H1 (cell line): ENCODE measurements around the gene ZNF683. TPM values are rescaled to one million over a fixed set of nuclear protein-coding genes. Genes with fewer than 3 reads are reported as not detected.
A peak's percentile ranks its signal among the peaks of the same experiment; 100 is the strongest.

ENCODE experiments used
- CTCF ChIA-PET: fragments of 300-600 bp; sonication (Branson Sonifier 250); formaldehyde crosslinking; loops from one replicate; lab custom pipeline; 2021; ENCODE audit not compliant: partially characterized antibody; lab: Charles Lee
- POLR2A ChIA-PET: fragments of 300-600 bp; sonication (Branson Sonifier 250); formaldehyde crosslinking; loops from one replicate; lab custom pipeline; 2021; ENCODE audit warnings: inconsistent platforms; ENCODE audit not compliant: partially characterized antibody; lab: Charles Lee
- DNase-seq, 2 experiments: peaks; one replicate each; pipeline versions ENCODE4 v3.0.0 to v3.0.0-alpha.2; 2010 to 2022; ENCODE audit warnings: low spot score in 2 of 2, low read depth in 1 of 2, mixed read lengths in 1 of 2
- FAIRE-seq: peaks from 2 replicates; lab custom pipeline; 2011; peaks lifted over from hg19 to GRCh38; lab: Jason Lieb, UNC
- H2AFZ ChIP-seq: 2 replicates; pipeline ENCODE4 v1.8.1; 2012; ENCODE audit warnings: low read length, inconsistent platforms
- H2AK5ac ChIP-seq: 2 replicates; pipeline ENCODE4 v1.6.1; 2013; ENCODE audit warnings: low read depth, low read length
- H2BK120ac ChIP-seq: replicated peaks from 2 replicates; pipeline ENCODE3; 2013; ENCODE audit warnings: low read depth, low read length, inconsistent platforms
- H2BK12ac ChIP-seq: 2 replicates; pipeline ENCODE4 v1.6.1; 2013; ENCODE audit warnings: low read depth, low read length
- H2BK15ac ChIP-seq: 2 replicates; pipeline ENCODE4 v1.6.1; 2013; ENCODE audit warnings: low read length
- H2BK20ac ChIP-seq: 2 replicates; pipeline ENCODE4 v1.6.1; 2013; ENCODE audit warnings: low read length
- H2BK5ac ChIP-seq: 2 replicates; pipeline ENCODE4 v1.6.1; 2013; ENCODE audit warnings: low read depth, low read length
- H3K14ac ChIP-seq: 2 replicates; pipeline ENCODE4 v1.6.1; 2013; ENCODE audit warnings: inconsistent platforms; ENCODE audit not compliant: insufficient read length
- H3K18ac ChIP-seq: 2 replicates; pipeline ENCODE4 v1.6.1; 2013; ENCODE audit warnings: low read length; ENCODE audit errors: extremely low read depth
- H3K23ac ChIP-seq: 2 replicates; pipeline ENCODE4 v1.6.1; 2013; ENCODE audit warnings: inconsistent platforms; ENCODE audit not compliant: insufficient read length
- H3K23me2 ChIP-seq: 2 replicates; pipeline ENCODE4 v1.6.1; 2013; ENCODE audit warnings: low read depth, low read length
- H3K27ac ChIP-seq: 2 replicates; pipeline ENCODE4 v1.6.1; 2011; ENCODE audit warnings: low read depth, low read length, inconsistent platforms
- H3K27me3 ChIP-seq, 4 experiments: replicated peaks in 1 of 4; 1 replicate in 1 of 4; 2 replicates in 3 of 4; pipeline versions ENCODE4 v1.6.1 to v1.8.1; 2011 to 2013; ENCODE audit warnings: low read length in 3 of 4, mild to moderate bottlenecking in 3 of 4, inconsistent platforms in 2 of 4, mixed read lengths in 2 of 4, moderate library complexity in 1 of 4; ENCODE audit not compliant: control insufficient read depth in 3 of 4, insufficient read depth in 3 of 4; ENCODE audit errors: extremely low read depth in 1 of 4
- H3K36me3 ChIP-seq, 4 experiments: 2 replicates each; pipeline versions ENCODE4 v1.6.1 to v1.8.1; 2011 to 2013; ENCODE audit warnings: mild to moderate bottlenecking in 4 of 4, low read length in 3 of 4, moderate library complexity in 2 of 4, control low read depth in 1 of 4, inconsistent platforms in 1 of 4; ENCODE audit not compliant: insufficient read depth in 4 of 4, control insufficient read depth in 2 of 4
- H3K4ac ChIP-seq: replicated peaks from 2 replicates; pipeline ENCODE3; 2013; ENCODE audit warnings: low read length, low read depth, mixed read lengths, inconsistent platforms; ENCODE audit not compliant: insufficient read length
- H3K4me1 ChIP-seq, 4 experiments: replicated peaks in 1 of 4; 1 replicate in 1 of 4; 2 replicates in 3 of 4; pipeline versions ENCODE4 v1.6.1 to v1.8.1; 2011 to 2013; ENCODE audit warnings: low read length in 3 of 4, inconsistent platforms in 2 of 4, mixed read lengths in 1 of 4; ENCODE audit not compliant: insufficient read depth in 4 of 4, control insufficient read depth in 3 of 4
- H3K4me2 ChIP-seq, 2 experiments: 2 replicates each; pipeline versions ENCODE4 v1.6.1 to v1.8.1; 2011 to 2013; ENCODE audit warnings: low read depth in 2 of 2, low read length in 2 of 2, control low read depth in 1 of 2, inconsistent platforms in 1 of 2, mild to moderate bottlenecking in 1 of 2; ENCODE audit not compliant: insufficient read depth in 1 of 2
- H3K4me3 ChIP-seq, 4 experiments: fragments of 200-600, 300-600 bp in 1 of 4; sonication (generic), shearing (Covaris generic), sonication (Bioruptor Twin) in 1 of 4; 2 replicates each; pipeline versions ENCODE4 v1.5.1 to v1.8.1; 2011 to 2016; ENCODE audit warnings: low read length in 4 of 4, low read depth in 3 of 4, control low read depth in 2 of 4, inconsistent platforms in 2 of 4, mild to moderate bottlenecking in 2 of 4, mixed read lengths in 1 of 4, moderate library complexity in 1 of 4; ENCODE audit not compliant: insufficient read depth in 2 of 4; ENCODE audit errors: extremely low read depth in 1 of 4
- H3K56ac ChIP-seq: replicated peaks from 2 replicates; pipeline ENCODE3; 2013; ENCODE audit warnings: low read depth, mild to moderate bottlenecking, mixed read lengths, low read length, inconsistent platforms; ENCODE audit not compliant: insufficient read length
- H3K79me1 ChIP-seq: 2 replicates; pipeline ENCODE4 v1.6.1; 2013; ENCODE audit warnings: low read depth, low read length, control low read depth
- H3K79me2 ChIP-seq, 2 experiments: 2 replicates each; pipeline versions ENCODE4 v1.6.1 to v1.8.1; 2012 to 2013; ENCODE audit warnings: low read length in 2 of 2, mild to moderate bottlenecking in 2 of 2, inconsistent platforms in 1 of 2; ENCODE audit not compliant: insufficient read depth in 2 of 2, control insufficient read depth in 1 of 2
- H3K9ac ChIP-seq, 4 experiments: replicated peaks in 1 of 4; 1 replicate in 1 of 4; 2 replicates in 3 of 4; pipeline versions ENCODE4 v1.6.1 to v1.8.1; 2011 to 2013; ENCODE audit warnings: low read depth in 3 of 4, low read length in 3 of 4, control low read depth in 2 of 4, mild to moderate bottlenecking in 2 of 4, moderate library complexity in 2 of 4, inconsistent platforms in 1 of 4; ENCODE audit errors: extremely low read depth in 1 of 4
- H3K9me3 ChIP-seq, 2 experiments: 2 replicates each; pipeline versions ENCODE4 v1.6.1 to v1.8.1; 2012 to 2013; ENCODE audit warnings: mild to moderate bottlenecking in 2 of 2, moderate library complexity in 2 of 2, control low read depth in 1 of 2, inconsistent platforms in 1 of 2, low read depth in 1 of 2, low read length in 1 of 2, mixed read lengths in 1 of 2; ENCODE audit not compliant: insufficient read depth in 2 of 2
- H4K20me1 ChIP-seq, 2 experiments: replicated peaks in 1 of 2; 2 replicates each; pipeline versions ENCODE3 to v1.8.1; 2011 to 2013; ENCODE audit warnings: inconsistent platforms in 2 of 2, low read length in 2 of 2, mild to moderate bottlenecking in 1 of 2; ENCODE audit not compliant: insufficient read depth in 2 of 2, control insufficient read depth in 1 of 2
- H4K5ac ChIP-seq: 2 replicates; pipeline ENCODE4 v1.6.1; 2013; ENCODE audit warnings: low read length, low read depth, mixed read lengths, inconsistent platforms; ENCODE audit not compliant: insufficient read length
- H4K8ac ChIP-seq: 2 replicates; pipeline ENCODE4 v1.8.0; 2013; ENCODE audit warnings: mild to moderate bottlenecking, moderate library complexity, low read length, inconsistent platforms; ENCODE audit not compliant: insufficient read depth; ENCODE audit errors: extremely low read depth
- H4K91ac ChIP-seq: replicated peaks from 2 replicates; pipeline ENCODE3; 2013; ENCODE audit warnings: low read length, mixed read lengths, inconsistent platforms; ENCODE audit not compliant: insufficient read length
- BACH1 ChIP-seq: IDR thresholded peaks from 2 replicates; pipeline ENCODE4 v1.6.1; 2012; ENCODE audit warnings: low read length, improper control_type of control experiment
- CBX8 ChIP-seq: fragments of 300-800, 300-1000 bp; sonication (generic); IDR thresholded peaks from 2 replicates; pipeline ENCODE4 v1.7.1; 2016; ENCODE audit warnings: low read depth, low read length, borderline replicate concordance
- CTBP2 ChIP-seq: IDR thresholded peaks from 2 replicates; pipeline ENCODE4 v1.7.0; 2011; ENCODE audit warnings: borderline replicate concordance, mild to moderate bottlenecking, moderate library complexity, mixed read lengths, low read length; ENCODE audit not compliant: insufficient read depth, insufficient read length
- E2F6 ChIP-seq: IDR thresholded peaks from 2 replicates; pipeline ENCODE4 v1.6.1; 2012; ENCODE audit warnings: inconsistent platforms
- EGR1 ChIP-seq: IDR thresholded peaks from 2 replicates; pipeline ENCODE4 v1.6.1; 2011; ENCODE audit warnings: low read depth, low read length, borderline replicate concordance
- FOSL1 ChIP-seq: IDR thresholded peaks from 2 replicates; pipeline ENCODE4 v1.6.1; 2011; ENCODE audit warnings: mild to moderate bottlenecking, low read depth, low read length, moderate library complexity; ENCODE audit not compliant: insufficient read depth
- NANOG ChIP-seq: IDR thresholded peaks from 2 replicates; pipeline ENCODE4 v1.6.1; 2011; ENCODE audit warnings: low read length, low read depth, mild to moderate bottlenecking, inconsistent platforms; ENCODE audit not compliant: insufficient read depth, poor library complexity, severe bottlenecking
- SP1 ChIP-seq: IDR thresholded peaks from 2 replicates; pipeline ENCODE4 v1.6.1; 2011; ENCODE audit warnings: low read depth, low read length
- SUZ12 ChIP-seq: fragments of 200-600 bp; sonication (generic); IDR thresholded peaks from 2 replicates; pipeline ENCODE4 v1.6.1; 2012; ENCODE audit warnings: mild to moderate bottlenecking, inconsistent platforms, low read length, moderate library complexity, mixed read lengths
- TAF1 ChIP-seq: IDR thresholded peaks from 2 replicates; pipeline ENCODE4 v1.6.1; 2011; ENCODE audit warnings: mild to moderate bottlenecking, low read depth, low read length
- WGBS, 2 experiments: shearing (Covaris generic) in 1 of 2; methylation state at CpG; one replicate each; pipeline versions ENCODE4 v1.1.6 to v1.1.7; 2013 to 2015; ENCODE audit warnings: low lambda C conversion rate in 2 of 2, mixed read lengths in 2 of 2, inconsistent platforms in 1 of 2, low coverage in 1 of 2, missing lambda C conversion rate in 1 of 2; ENCODE audit not compliant: insufficient replicate concordance in 2 of 2, insufficient coverage in 1 of 2, insufficient read length in 1 of 2; ENCODE audit errors: extremely low coverage in 1 of 2, missing lambda C conversion rate in 1 of 2; 5-methylcytosine and 5-hydroxymethylcytosine counted together
- polyA plus RNA-seq, 7 experiments: library from polyadenylated mRNA; depleted of rRNA in 3 of 7; stranded (reverse) in 5 of 7; unstranded in 2 of 7; fragments of >200 nt in 5 of 7; fragments of 200-250 nt in 2 of 7; gene quantifications; 1 replicate in 5 of 7; 2 replicates in 1 of 7; 4 replicates in 1 of 7; pipeline versions ENCODE4 v1.2.1 to v1.2.3, GENCODE V29; 2011 to 2013; ENCODE audit warnings: missing spikeins in 2 of 7, mixed read lengths in 2 of 7
- total RNA-seq: library from RNA; stranded (reverse); fragmentation: NEBNext Ultra II Directional; extraction: Animal tissue kit (Norgen Biotek cat#: 25700); gene quantifications from 2 replicates; pipeline ENCODE4 v1.2.1, GENCODE V29; 2021

The ZNF683 gene
- total and polyA plus RNA-seq, 2 of the 8 experiments (the other 6 are each of a cell fraction or from before 2014, with no cell fraction given), result not detected

- peak overlapping the region; percentile 70 for H4K5ac ChIP-seq
- H3K18ac ChIP-seq, result peak overlapping the region; percentile 98
- no peak overlapping the region for H3K14ac ChIP-seq
- peak overlapping the region; percentile 90 for H3K27ac ChIP-seq
- peaks cover 0 to 2% of the 10 kb centered on the region in 2 experiments for H4K20me1 ChIP-seq
- CTCF ChIA-PET, result interaction anchor here (0.7 to 3.2 kb wide), 7 partner anchors 11 to 162 kb away, joined by 3 to 22 read pairs (median 3); no protein-coding TSS in a partner anchor
- peaks cover 26% of the 10 kb centered on the region for H3K23me2 ChIP-seq
- H2BK5ac ChIP-seq, result peak overlapping the region; percentile 99
- peak overlapping the region; percentile 88 for H4K91ac ChIP-seq
- H3K4me2 ChIP-seq, result peak overlapping the region; percentile 92 to 96
- peak overlapping the region; percentile 93 for H2BK120ac ChIP-seq
- peaks cover 2 to 32% (median 10%) of the 10 kb centered on the region in 4 experiments; a peak in 6 of 8 replicates for H3K36me3 ChIP-seq
- H2BK15ac ChIP-seq, result peak overlapping the region; percentile 48
- peak overlapping the region; percentile 41 to 78 (median 60); a peak in 7 of 8 replicates for H3K4me3 ChIP-seq
- FAIRE-seq, result peak; percentile 65
- peak overlapping the region; percentile 68 for H2AK5ac ChIP-seq
- no peaks in the 10 kb centered on the region; the same call in 1 of the 2 replicates for H3K79me1 ChIP-seq
- peak overlapping the region; percentile 91 for H3K4ac ChIP-seq
- peaks cover 0 to 20% (median 6%) of the 10 kb centered on the region in 4 experiments; a peak in 6 of 7 replicates for H3K4me1 ChIP-seq
- H3K23ac ChIP-seq, result no peak overlapping the region
- peak overlapping the region; percentile 96 for H2BK20ac ChIP-seq
- H4K8ac ChIP-seq, result peak overlapping the region; percentile 91; the same call in 1 of the 2 replicates
- peak overlapping the region in 3 of 4 experiments; percentile 73 to 81 (median 76); a peak in 6 of 7 replicates for H3K9ac ChIP-seq
- H3K9me3 ChIP-seq, result no peaks in the 10 kb centered on the region
- H2AFZ ChIP-seq, result no peak overlapping the region
- POLR2A ChIA-PET, result interaction anchor here (0.7 to 8.6 kb wide), 28 partner anchors 10 to 482 kb away, joined by 3 to 166 read pairs (median 6); partner anchors contain the start of genes CD52, DHDDS and HMGN2
- no peaks in the 10 kb centered on the region for H3K27me3 ChIP-seq
- peak overlapping the region; percentile 38 for H3K56ac ChIP-seq
- peaks cover 10 to 36% of the 10 kb centered on the region in 2 experiments; a peak in 3 of 4 replicates for H3K79me2 ChIP-seq
- H2BK12ac ChIP-seq, result peak overlapping the region; percentile 97
- DNase-seq, result peak in 1 of 2 experiments; percentile 81
- WGBS, 2 experiments, result 4% methylated on average over 16 of the region's 16 CpGs; no CpG with 5 or more reads in 1 of the 2 experiments
- TF ChIP-seq FOSL1 (no peak), E2F6 (no peak), EGR1 (0 out of 2 replicates have a peak, but pooled peaks have one; percentile 32), BACH1 (no peak), SUZ12 (no peak), CBX8 (no peak), SP1 (peak; percentile 64), NANOG (no peak), TAF1 (peak; percentile 72; the same call in 1 of the 2 replicates), CTBP2 (no peak)
Observed at GRCh38 chr1:26409191-26409807, 36.7 kb upstream of the ZNF683 start.
